Psoas muscle (tissue), 8 donors: Measurements from ENCODE around the gene BRF1. TPM values are rescaled to one million over a fixed set of nuclear protein-coding genes. Genes with fewer than 3 reads are reported as not detected.

ENCODE experiments used
- ATAC-seq, 4 donors: fragments of 200-7000 bp; cut with Tn5 transposase; one replicate each; pipeline ENCODE4 v1.9.1; 2020; ENCODE audit warnings: moderate library complexity in 3 of 4, mild to moderate bottlenecking in 2 of 4
- DNase-seq, 2 donors: peaks; one replicate each; pipeline ENCODE4 v3.0.0-alpha.2; 2020
- H3K27ac ChIP-seq: fragments of 200-600 bp; one replicate; pipeline ENCODE4 v1.8.0; 2022
- H3K27me3 ChIP-seq, 3 donors: fragments of 200-600 bp in 1 of 3; one replicate each; pipeline versions ENCODE4 v1.6.1 to v1.8.0; 2013 to 2022; ENCODE audit warnings: low read length in 2 of 3, mild to moderate bottlenecking in 2 of 3, moderate library complexity in 1 of 3; ENCODE audit not compliant: insufficient read depth in 3 of 3
- H3K36me3 ChIP-seq, 2 donors: fragments of 200-600 bp in 1 of 2; one replicate each; pipeline versions ENCODE4 v1.6.1 to v1.8.0; 2013 to 2022; ENCODE audit warnings: low read depth in 1 of 2, mild to moderate bottlenecking in 1 of 2, moderate library complexity in 1 of 2; ENCODE audit not compliant: insufficient read depth in 1 of 2
- H3K4me1 ChIP-seq: fragments of 200-600 bp; one replicate; pipeline ENCODE4 v1.8.0; 2022
- H3K4me3 ChIP-seq: fragments of 200-600 bp; one replicate; pipeline ENCODE4 v1.8.0; 2022; ENCODE audit warnings: mild to moderate bottlenecking
- H3K9me3 ChIP-seq: fragments of 200-600 bp; one replicate; pipeline ENCODE4 v1.8.0; 2022
- WGBS, 3 donors: extraction: QIAGEN DNeasy Blood & Tissue Kit; methylation state at CpG; one replicate each; pipeline versions ENCODE4 v1.1.6 to v1.1.7; 2013; 5-methylcytosine and 5-hydroxymethylcytosine counted together
- intact Hi-C, 2 donors: fragments of 100-400 bp; cut with DNase I; formaldehyde crosslinking; loops; one replicate each; pipeline versions ENCODE4 v1.11.0 to v1.14.2; 2022
- polyA plus RNA-seq, 3 donors: library from polyadenylated mRNA; stranded (reverse); fragments of 200-250 nt; gene quantifications; one replicate each; pipeline ENCODE4 v1.2.3, GENCODE V29; 2013
- total RNA-seq, 4 donors: library from RNA; stranded (reverse); fragmentation: NEBNext Ultra II Directional in 2 of 4; extraction: Animal tissue kit (Norgen Biotek cat#: 25700) in 2 of 4; gene quantifications; one replicate each; pipeline versions ENCODE4 v1.2.1 to v1.2.4, GENCODE V29; 2021 to 2023
- TF ChIP-seq, protein P1 (sequence below): fragments of 200-600 bp; IDR thresholded peaks from one replicate; pipeline ENCODE4 v1.8.0; 2022; ENCODE audit warnings: antibody characterized with exemption
- donor health status: healthy with polysubstance abuse.
- donor health status: DM: no; HTN: no; CAD: no; lungs with moderate emphysema.
- donor health status: Bipolar disorder and iron deficiency.
- donor health status: healthy.
- donor health status: DM: yes; HTN: yes; CAD: no.
- donor health status: DM: no; HTN: no; CAD: no.
- donor health status: DM: no; HTN: no; CAD: no.
- donor health status: DM: yes; HTN: yes; CAD: no.

BRF1 gene
- total and polyA plus RNA-seq, 7 donors, result 12.9 to 26.2 (median 17.1) TPM

DNA sequence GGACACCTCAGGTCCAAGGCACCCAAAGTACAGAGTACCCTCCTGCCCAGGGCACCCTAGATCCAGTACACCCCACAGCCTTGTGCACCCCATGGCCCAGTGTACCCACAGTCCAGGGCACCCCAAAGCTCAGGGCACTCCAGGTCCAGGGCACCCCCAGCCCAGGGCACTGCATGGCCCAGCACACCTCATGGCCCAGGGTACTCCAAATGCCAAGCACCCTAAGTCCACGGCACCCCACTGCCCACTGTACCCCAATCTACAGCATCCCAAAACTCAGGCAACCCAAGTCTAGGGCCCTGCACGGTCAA is 138.2 kb downstream of the BRF1 start:
- no peak for DNase-seq
- Histone ChIP-seq H3K36me3 (peaks cover 0 to 1% of the 10 kb centered on the region in 2 donors), H3K9me3 (no peaks in the 10 kb centered on the region), H3K4me1 (peaks cover 58% of the 10 kb centered on the region), H3K27ac (no peak overlapping the region), H3K27me3 (no peaks in the 10 kb centered on the region), H3K4me3 (no peak overlapping the region)
- intact Hi-C loops, result no loop called here
- WGBS, 3 donors, result 90 to 93% (median 91%) methylated on average over 2 of the region's 2 CpGs
- TF ChIP-seq, protein P1, sequence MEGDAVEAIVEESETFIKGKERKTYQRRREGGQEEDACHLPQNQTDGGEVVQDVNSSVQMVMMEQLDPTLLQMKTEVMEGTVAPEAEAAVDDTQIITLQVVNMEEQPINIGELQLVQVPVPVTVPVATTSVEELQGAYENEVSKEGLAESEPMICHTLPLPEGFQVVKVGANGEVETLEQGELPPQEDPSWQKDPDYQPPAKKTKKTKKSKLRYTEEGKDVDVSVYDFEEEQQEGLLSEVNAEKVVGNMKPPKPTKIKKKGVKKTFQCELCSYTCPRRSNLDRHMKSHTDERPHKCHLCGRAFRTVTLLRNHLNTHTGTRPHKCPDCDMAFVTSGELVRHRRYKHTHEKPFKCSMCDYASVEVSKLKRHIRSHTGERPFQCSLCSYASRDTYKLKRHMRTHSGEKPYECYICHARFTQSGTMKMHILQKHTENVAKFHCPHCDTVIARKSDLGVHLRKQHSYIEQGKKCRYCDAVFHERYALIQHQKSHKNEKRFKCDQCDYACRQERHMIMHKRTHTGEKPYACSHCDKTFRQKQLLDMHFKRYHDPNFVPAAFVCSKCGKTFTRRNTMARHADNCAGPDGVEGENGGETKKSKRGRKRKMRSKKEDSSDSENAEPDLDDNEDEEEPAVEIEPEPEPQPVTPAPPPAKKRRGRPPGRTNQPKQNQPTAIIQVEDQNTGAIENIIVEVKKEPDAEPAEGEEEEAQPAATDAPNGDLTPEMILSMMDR, result no peak
- ATAC-seq, result no peak

DNA sequence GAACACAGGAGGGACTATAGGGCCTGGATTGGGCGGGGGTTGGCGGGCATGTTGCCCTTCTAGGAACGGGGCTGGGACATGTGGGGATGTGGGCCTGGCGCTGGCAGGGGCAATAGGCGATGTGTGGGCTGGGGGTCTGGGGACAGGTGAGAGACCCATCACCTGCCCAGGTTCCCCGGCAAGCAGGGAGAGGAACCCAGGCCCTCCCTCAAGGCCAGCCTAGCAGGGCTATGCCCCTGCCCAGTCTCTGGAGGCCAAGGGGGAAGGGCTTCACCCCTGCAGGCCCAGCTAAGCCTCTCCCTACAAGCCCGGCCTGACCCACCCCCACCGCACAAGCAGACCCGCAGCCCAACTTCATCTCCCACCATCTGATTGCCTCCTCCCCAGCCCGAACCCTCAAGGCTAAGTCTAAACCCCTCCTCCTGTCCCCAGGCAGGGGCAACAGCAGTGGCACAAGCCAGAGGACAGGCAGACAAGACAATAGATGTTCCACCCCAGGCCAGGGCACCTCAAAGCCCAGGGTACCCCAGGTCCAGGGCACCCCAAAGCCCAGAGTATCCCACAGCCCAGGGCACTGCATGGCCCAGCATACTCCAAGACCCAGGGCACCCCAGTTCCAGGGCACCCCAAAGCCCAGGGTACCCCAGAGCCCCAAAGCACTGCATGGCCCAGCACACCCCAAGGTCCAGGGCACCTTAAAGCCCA is 138.7 kb downstream of the BRF1 start:
- intact Hi-C loops, result no loop called here
- peaks cover 0 to 6% of the 10 kb centered on the region in 2 donors for H3K36me3 ChIP-seq
- no peaks in the 10 kb centered on the region for H3K9me3 ChIP-seq
- peak in 2 of 4 donors; percentile 16 to 25 for ATAC-seq
- no peak overlapping the region for H3K27ac ChIP-seq
- 85 to 88% (median 88%) methylated on average over 9 to 10 of the region's 10 CpGs for WGBS, 3 donors
- H3K4me1 ChIP-seq, result peaks cover 57% of the 10 kb centered on the region
- TF ChIP-seq, protein P1, result no peak
- H3K4me3 ChIP-seq, result no peak overlapping the region
- H3K27me3 ChIP-seq, result no peaks in the 10 kb centered on the region
- DNase-seq, result no peak

DNA sequence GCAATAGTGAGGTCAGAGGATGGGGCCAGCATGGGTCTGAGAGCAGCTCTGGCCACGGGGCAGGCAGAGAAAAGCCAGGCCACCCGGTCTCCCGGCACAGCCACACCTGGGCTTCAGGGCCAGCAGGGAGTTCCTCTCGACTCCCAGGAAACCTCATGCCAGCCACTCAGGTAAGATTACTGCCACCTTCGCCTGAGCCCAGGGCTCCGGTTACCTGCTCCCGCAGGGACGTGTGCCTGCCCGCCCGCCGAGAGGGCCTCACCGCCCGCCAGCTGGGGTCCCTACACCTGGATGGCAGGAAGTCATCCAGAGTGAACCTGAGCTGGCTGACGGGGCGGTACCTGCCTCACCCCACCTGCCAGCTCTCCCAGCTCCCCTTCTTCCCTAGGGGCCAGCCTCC is 139.5 kb downstream of the BRF1 start:
- intact Hi-C loops, result no loop called here
- H3K27me3 ChIP-seq, result no peaks in the 10 kb centered on the region

DNA sequence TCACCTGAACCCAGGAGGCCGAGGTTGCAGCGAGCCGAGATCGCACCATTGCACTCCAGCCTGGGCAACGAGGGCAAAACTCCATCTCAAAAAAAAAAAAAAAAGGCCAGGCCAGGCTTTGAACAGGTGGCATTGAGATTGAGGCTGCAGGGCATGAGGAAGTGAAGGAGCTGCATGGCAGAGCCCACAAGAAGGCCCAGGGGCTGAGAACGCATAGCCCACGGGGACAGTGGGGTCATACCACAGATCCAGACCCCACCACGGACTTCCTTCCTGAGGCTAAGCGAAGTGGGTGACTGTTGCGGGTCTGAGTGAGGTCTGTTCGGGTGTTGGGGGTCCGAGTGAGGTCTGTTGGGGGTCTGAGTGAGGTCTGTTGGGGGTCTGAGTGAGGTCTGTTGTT is 140.0 kb downstream of the BRF1 start:
- H3K27ac ChIP-seq, result no peak overlapping the region
- H3K4me3 ChIP-seq, result no peak overlapping the region
- ATAC-seq (no peak), DNase-seq (no peak)
- intact Hi-C loops, result no loop called here
- peaks cover 0 to 6% of the 10 kb centered on the region in 2 donors for H3K36me3 ChIP-seq
- no peaks in the 10 kb centered on the region for H3K9me3 ChIP-seq
- WGBS, 3 donors, result 81 to 94% (median 84%) methylated on average over 12 of the region's 12 CpGs
- TF ChIP-seq, protein P1, result no peak
- H3K4me1 ChIP-seq, result peaks cover 44% of the 10 kb centered on the region
- H3K27me3 ChIP-seq, result no peaks in the 10 kb centered on the region

More for the DNA sequence above, 139.5 kb downstream of the BRF1 start:
- H3K4me1 ChIP-seq, result peaks cover 49% of the 10 kb centered on the region
- H3K9me3 ChIP-seq, result no peaks in the 10 kb centered on the region
- no peak for DNase-seq
- no peak overlapping the region for H3K27ac ChIP-seq
- H3K36me3 ChIP-seq, result peaks cover 0 to 6% of the 10 kb centered on the region in 2 donors
- TF ChIP-seq, protein P1, result no peak
- 64 to 77% (median 71%) methylated on average over 15 of the region's 15 CpGs for WGBS, 3 donors
- no peak overlapping the region for H3K4me3 ChIP-seq
- ATAC-seq, result no peak

DNA sequence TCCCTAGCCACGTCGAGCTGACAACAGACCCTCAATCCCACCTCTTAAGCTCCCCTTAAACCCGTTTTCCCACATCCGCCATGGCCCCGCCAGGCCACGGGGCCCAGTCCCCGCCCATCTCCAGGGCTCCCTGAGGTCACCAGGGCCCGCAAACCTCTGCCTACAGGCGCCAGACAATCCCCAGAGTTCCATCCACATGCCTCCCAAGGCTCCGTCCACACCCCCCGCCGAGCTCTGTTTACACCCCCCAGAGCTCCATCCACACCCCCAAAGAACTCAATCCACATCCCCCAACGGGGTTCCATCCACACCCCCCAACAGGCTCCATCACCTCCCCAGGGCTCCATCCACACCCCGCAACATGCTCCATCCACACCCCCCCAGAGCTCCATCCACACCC is 141.5 kb downstream of the BRF1 start:
- WGBS, 3 donors, result 85 to 88% (median 88%) methylated on average over 12 to 14 of the region's 14 CpGs
- H3K36me3 ChIP-seq, result peaks cover 0 to 6% of the 10 kb centered on the region in 2 donors
- ATAC-seq (no peak), DNase-seq (no peak)
- peaks cover 30% of the 10 kb centered on the region for H3K4me1 ChIP-seq
- no peak overlapping the region for H3K27ac ChIP-seq
- no peaks in the 10 kb centered on the region for H3K27me3 ChIP-seq
- intact Hi-C loops, result no loop called here
- TF ChIP-seq, protein P1, result no peak
- no peaks in the 10 kb centered on the region for H3K9me3 ChIP-seq
- H3K4me3 ChIP-seq, result no peak overlapping the region
